Left forelimb (tissue), 1 donor: ENCODE measurements around the gene RSF1.
A peak's percentile ranks its signal among the peaks of the same experiment; 100 is the strongest.
"Not testable (repeated sequence)": the region's sequence is repeated elsewhere in the genome, so short reads cannot be mapped to it uniquely, and the experiment has no call there.

Experiments
- DNase-seq: peaks from one replicate; pipeline ENCODE4 v3.0.0-alpha.2; 2018; ENCODE audit warnings: low spot score

Gene RSF1

GRCh38 chr11:77820565-77821348, at the start of gene RSF1, which contains the start of gene AAMDC:
Gene RSF1, minus strand, starts transcription at chr11:77820722. Its CDS starts 8 bp downstream, at chr11:77820714.
Gene AAMDC, plus strand, starts transcription at chr11:77821144. Its CDS starts 21,353 bp downstream, at chr11:77842497.
- DNase-seq: peak; percentile 99

DNA sequence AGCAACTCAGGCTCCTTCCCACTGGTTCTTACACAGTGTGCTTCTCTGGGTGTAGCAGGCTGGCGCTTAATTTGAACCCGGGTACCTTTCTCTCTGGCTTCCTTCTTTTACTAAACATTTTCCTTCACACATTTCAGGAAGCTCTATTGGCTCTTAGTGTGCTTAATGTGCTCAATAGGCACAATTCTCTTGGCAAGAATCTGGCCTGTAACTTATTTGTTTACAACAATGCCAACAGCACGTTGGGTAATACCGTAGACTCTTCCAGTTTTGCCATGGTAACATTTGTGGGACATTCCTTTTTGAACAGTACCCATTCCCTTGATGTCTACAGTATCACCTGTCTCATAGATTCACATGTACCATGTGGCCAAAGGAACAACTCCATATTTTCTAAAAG, 48.2 kb upstream of the RSF1 start:
- no peak for DNase-seq

DNA sequence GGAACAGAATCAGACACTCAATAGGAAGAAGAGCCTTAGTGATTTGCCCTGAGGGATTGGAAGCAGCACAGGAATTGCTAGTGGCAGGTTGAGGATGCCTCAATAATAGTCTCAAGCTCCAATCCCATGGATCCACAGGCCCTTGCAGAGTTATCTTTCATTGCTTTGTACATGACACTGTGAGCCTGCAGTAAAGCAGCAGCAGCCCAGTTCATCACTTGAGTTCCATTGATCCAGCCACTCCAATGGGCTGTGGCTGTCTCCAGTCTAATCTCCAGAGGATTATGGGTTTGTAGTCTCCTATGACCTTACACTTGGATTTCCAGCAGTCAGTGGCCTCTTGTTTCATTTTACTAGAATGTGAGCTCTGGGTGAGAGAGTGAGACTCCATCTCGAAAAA, 45.8 kb upstream of the RSF1 start:
- DNase-seq: no peak

DNA sequence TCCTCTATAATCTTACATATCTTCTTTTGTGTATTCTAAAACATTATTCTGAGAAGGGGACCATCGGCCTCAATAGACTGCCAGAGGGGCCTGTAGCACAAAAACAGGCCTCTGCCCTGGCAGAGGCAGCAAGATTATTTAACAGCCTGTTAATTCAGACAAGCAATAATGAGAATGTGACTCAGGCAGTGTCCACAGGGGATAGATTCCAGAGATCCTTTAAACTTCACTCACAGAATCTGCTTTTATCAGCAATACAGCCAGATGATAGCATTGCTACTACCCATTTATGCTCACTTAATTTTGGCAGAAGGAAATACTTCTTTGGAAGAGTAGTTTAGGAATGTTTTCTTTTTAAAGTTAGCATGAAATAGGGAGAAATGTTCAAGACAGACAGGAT, 45.3 kb upstream of the RSF1 start:
- no peak for DNase-seq

DNA sequence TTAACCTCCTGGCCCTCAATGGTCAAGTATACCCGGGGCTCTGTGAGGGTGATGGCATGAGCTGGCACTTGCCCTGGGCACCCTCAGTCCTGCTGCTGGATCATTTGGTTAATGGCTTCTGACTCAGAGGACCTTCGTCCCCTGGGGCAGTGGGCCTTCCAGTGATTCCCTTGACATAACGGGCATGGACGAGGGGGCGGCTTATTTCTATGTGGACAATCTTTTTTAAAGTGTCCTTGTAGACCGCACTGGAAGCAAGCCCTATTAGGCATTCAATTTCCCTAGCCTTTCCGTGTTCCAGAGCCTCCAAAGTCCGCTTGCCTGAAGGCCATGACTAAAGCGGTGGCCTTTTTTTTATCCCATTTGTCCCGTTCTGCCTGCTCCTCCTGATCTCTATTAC, 40.9 kb upstream of the RSF1 start:
- DNase-seq: not testable (repeated sequence)

- not testable (repeated sequence) for DNase-seq
Measured at GRCh38 chr11:77857906-77858457, 37.5 kb upstream of the RSF1 start.

DNA sequence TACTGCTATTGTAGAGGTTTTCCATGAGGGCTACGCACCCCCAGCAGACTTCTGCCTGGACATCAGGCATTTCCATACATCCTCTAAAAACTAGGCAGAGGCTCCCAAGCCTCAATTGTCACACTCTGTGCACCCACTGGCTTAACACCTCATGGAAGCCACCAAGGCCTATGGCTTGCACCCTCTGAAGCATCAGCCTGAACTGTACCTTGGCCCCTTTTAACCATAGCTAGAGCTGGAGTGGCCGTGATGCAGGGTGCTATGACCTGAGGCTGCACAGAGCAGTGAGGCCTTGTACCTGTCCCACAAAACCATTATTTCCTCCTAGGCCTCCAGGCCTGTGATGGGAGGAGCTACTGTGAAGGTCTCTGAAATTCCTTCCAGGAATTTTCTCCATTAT, 34.3 kb upstream of the RSF1 start:
- DNase-seq: no peak

DNA sequence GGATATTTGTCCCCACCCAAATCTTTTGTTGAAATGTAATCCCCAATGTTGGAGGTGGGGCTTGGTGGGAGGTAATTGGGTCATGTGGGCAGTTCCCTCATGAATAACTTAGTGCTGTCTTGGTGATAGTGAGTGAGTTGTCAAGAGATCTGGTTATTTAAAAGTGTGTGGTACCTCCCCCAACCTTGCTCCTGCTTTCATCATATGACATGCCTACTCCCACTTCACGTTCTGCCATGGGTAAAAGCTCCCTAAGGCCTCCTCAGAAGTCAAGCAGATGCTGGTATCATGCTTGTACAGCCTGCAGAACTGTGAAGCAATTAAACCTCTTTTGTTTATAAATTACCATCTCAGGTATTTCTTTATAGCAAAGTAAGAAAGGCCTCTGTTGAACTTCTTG, 31.0 kb upstream of the RSF1 start:
- DNase-seq: no peak

GRCh38 chr11:77843700-77844099, 23.2 kb upstream of the RSF1 start:
- not testable (repeated sequence) for DNase-seq

DNA sequence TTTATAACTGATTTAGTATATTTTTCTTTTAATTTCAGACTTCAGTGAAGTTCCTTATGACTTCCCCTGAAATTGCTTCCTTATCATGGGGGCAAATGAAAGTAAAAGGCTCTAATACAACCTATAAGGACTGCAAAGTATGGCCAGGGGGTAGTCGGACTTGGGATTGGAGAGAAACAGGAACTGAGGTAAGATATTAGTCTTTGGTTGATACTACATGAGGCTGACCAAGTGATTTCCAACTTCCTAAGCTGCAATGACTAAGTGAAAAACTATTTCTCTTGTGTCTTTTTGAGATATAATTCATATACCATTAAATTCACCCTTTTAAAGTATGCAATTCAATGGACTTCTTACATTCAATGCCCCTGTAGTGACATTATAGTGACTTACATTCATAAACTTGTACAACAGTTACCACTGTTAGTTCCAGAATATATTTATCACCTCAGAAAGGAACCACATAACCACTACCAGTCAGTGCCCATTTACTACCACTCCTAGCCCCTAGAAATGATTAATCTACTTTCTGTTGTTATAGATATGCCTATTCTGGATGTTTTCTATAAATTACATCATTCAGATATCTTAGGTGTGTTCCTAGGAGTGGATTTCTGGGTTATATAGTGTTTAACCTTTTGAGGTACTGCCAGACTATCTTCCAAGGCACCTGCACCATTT, 22.1 kb upstream of the RSF1 start:
- no peak for DNase-seq

GRCh38 chr11:77833302-77833701, 12.8 kb upstream of the RSF1 start:
- no peak for DNase-seq

GRCh38 chr11:77828926-77829325, 8.4 kb upstream of the RSF1 start:
- DNase-seq: no peak

- no peak for DNase-seq
Measured at GRCh38 chr11:77823775-77824174, 3.3 kb upstream of the RSF1 start.

DNA sequence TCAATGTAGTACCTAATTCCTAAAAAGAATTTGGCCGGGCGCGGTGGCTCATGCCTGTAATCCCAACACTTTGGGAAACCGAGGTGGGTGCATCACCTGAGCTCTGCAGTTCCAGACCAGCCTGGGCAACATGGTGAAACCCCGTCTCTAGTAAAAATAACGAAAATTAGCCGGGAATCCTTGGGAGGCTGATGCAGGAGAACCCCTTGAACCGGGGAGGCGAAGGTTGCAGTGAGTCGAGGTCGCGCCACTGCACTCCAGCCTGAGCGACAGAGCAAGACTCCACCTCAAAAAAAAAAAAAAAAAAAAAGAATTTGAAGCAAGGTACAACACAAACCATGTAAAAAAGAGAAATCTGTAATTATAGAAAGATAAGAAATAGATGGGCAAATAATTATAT, 1.6 kb upstream of the RSF1 start:
- DNase-seq: not testable (repeated sequence)

GRCh38 chr11:77821349-77821851, 878 bp upstream of the RSF1 start:
- peak; percentile 66 for DNase-seq

- peak; percentile 77 for DNase-seq
Measured at GRCh38 chr11:77819921-77820564, 479 bp downstream of the RSF1 start.

DNA sequence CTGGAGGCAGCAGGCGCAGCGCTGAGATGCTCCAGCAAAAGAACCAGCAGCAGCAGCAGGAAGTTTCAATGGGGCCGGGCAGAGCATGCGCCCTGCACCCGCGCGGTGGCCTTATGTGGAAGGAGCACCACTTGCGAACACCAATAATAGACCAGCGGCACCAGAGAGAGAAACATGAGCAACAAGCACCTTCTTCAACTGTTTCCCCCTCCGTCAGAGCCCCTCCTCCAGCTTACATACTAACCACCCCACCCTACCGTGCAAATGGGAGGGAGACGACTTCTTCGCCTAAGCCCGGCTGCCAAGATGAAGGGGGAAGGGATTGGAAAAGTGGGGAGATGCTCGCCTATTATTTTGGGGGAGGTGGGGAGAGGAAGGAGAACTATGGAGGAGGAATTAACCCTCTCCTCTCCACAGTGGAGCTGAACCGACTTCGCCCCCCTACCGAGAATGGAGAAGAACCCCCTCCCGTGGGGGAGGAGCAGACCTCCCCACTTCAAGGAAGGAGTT, 1.1 kb downstream of the RSF1 start:
- peak; percentile 89 for DNase-seq

DNA sequence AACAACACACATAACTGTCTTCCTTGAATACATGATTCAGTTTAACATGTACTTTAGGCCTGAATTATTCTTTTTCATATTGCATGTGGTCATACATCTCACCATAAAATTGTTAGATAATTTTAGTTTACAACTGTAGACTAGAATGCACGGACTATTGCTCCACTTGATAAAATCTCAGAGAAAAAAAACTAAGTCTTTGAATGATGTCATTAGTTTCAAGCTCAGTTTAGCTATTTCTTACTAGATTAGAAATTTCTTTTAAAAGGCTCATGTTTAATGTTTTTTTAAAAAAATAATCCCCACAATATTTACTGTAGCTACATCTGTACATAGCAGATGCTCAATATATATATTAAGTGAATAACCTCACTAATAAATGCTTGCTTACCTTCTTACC, 5.1 kb downstream of the RSF1 start:
- DNase-seq: no peak

DNA sequence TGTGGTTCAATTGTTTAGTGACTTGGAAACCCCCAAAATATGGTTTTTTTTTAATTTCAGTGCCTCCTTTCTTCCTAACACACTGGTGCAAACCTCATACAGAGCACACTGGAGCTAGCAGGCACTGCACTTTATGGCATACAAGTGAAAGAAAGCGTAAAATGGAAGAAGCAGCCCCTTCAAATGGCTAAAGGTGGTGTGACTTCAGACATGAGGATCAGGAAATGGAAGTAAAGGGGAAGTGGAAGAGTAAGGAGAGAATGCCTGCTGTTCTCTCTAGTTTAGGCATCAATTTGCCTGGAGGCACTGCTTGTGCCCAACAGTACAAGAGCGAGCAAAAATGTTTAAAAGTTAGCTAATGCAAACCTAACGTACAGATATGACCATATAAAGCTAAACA, 5.7 kb downstream of the RSF1 start:
- DNase-seq: no peak

DNA sequence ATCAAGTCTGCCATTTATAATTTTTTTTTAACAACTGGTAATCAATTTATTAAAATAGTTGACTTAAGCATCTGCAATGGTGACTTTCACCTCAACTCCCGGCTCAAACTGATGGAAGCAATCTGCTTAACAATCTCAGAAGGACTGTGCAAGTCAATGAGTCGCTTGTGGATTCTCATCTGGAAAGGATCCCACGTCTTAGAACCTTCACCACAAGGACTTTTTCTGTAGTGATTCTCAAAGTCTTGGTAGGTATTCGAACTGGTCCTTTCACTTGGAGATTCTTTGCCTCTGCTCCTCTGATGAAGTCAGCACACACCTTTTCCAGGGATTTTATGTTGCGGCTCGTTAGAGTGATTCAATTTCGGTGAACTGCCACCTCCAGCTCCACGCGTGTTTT, 7.3 kb downstream of the RSF1 start:
- DNase-seq: no peak

DNA sequence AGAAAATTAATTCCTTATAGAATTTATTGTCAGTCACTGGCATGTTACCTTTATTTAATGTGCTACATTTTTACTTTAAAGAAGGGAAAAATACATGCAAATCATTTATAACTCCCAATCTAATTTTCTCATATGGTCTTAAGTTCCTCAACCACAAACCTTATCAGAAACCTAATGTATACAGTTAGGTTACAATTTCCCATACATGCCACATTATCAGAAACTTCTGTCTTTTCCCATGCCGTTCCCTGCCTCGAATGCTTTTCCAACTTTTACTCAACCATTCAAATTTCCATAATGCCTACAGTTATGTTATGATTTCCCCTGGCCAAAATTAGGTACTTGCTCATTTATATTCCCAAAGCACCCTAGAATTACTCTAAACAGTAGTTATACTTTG, 13.5 kb downstream of the RSF1 start:
- DNase-seq: no peak

DNA sequence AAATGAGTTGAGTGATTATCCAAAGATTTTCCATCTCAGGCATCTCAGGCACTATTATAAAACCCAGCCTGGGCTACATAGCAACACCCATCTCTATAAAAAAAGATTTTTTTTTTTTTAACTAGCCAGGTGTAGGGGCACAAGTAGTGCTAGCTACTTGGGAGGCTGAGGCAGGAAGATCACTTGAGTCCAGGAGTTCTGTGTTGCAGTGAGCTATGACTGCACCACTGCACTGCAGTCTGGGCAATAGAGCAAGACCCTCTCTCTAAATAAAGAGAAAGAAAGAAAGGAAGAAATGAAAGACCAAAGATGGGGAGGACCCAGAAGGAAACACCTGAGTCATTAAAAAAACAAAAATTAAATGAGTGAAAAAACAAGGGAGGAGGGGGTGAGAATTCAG, 14.1 kb downstream of the RSF1 start:
- no peak for DNase-seq
